ENCODE results near the gene PRR23E.

PRR23E gene

GRCh38 chr3:127237835-127238234 is 44.9 kb downstream of the PRR23E start:
- Histone ChIP-seq H3K27ac (replicated peaks) (no peak overlapping the region), H3K27me3 (ENCODE audit: insufficient read depth, poor library complexity, severe bottlenecking) (peaks cover 2% of the 10 kb centered on the region), H3K4me3 (replicated peaks; ENCODE audit: insufficient read depth, low read length) (no peak overlapping the region)
- DNase-seq (ENCODE audit: low read depth in 1 of 2, low spot score in 1 of 2), result no peak
- TF ChIP-seq POLR2AphosphoS5 (IDR thresholded peaks at IDR 0.05; ENCODE audit: low read depth) (no peak), GABPA (IDR thresholded peaks at IDR 0.05; ENCODE audit: low read depth) (no peak), CTCF (IDR thresholded peaks at IDR 0.05; ENCODE audit: insufficient read depth, low read length) (no peak)
- TF ChIP-seq, protein P1, sequence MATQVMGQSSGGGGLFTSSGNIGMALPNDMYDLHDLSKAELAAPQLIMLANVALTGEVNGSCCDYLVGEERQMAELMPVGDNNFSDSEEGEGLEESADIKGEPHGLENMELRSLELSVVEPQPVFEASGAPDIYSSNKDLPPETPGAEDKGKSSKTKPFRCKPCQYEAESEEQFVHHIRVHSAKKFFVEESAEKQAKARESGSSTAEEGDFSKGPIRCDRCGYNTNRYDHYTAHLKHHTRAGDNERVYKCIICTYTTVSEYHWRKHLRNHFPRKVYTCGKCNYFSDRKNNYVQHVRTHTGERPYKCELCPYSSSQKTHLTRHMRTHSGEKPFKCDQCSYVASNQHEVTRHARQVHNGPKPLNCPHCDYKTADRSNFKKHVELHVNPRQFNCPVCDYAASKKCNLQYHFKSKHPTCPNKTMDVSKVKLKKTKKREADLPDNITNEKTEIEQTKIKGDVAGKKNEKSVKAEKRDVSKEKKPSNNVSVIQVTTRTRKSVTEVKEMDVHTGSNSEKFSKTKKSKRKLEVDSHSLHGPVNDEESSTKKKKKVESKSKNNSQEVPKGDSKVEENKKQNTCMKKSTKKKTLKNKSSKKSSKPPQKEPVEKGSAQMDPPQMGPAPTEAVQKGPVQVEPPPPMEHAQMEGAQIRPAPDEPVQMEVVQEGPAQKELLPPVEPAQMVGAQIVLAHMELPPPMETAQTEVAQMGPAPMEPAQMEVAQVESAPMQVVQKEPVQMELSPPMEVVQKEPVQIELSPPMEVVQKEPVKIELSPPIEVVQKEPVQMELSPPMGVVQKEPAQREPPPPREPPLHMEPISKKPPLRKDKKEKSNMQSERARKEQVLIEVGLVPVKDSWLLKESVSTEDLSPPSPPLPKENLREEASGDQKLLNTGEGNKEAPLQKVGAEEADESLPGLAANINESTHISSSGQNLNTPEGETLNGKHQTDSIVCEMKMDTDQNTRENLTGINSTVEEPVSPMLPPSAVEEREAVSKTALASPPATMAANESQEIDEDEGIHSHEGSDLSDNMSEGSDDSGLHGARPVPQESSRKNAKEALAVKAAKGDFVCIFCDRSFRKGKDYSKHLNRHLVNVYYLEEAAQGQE (IDR thresholded peaks at IDR 0.05; ENCODE audit: insufficient replicate concordance, low read depth), result no peak

DNA sequence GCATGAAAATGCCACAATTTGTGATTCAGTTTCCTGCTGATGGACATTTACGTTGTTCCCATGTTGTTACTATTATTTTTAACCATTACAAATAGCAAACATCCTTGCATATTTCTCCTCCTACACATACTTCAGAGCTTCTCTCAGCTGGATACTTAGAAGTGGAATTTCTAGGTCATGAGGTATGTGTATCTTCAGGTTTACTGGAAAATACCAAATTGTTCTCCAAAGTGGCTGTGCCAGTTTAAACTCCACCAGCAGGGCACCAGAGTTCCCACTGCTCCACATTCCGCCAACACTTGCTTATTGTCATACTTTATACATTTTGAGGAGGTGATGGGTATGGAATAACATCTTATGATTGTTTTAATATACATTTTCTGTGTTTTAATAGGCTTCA is 45.7 kb downstream of the PRR23E start:
- H3K4me3 ChIP-seq (replicated peaks; ENCODE audit: insufficient read depth, low read length), result no peak overlapping the region
- H3K27me3 ChIP-seq (ENCODE audit: insufficient read depth, poor library complexity, severe bottlenecking), result peaks cover 2% of the 10 kb centered on the region
- no peak for TF ChIP-seq GABPA (IDR thresholded peaks at IDR 0.05; ENCODE audit: low read depth)
- TF ChIP-seq POLR2AphosphoS5 (IDR thresholded peaks at IDR 0.05; ENCODE audit: low read depth), result no peak
- no peak for TF ChIP-seq SPI1 (IDR thresholded peaks at IDR 0.05; ENCODE audit: borderline replicate concordance, low read depth)
- TF ChIP-seq, protein P1 (IDR thresholded peaks at IDR 0.05; ENCODE audit: insufficient replicate concordance, low read depth), result no peak
- TF ChIP-seq CTCF (IDR thresholded peaks at IDR 0.05; ENCODE audit: insufficient read depth, low read length), result no peak
- no peak overlapping the region for H3K27ac ChIP-seq (replicated peaks)
- DNase-seq (ENCODE audit: low read depth in 1 of 2, low spot score in 1 of 2), result no peak

GRCh38 chr3:127247292-127247691 is 54.4 kb downstream of the PRR23E start:
- no peaks in the 10 kb centered on the region for H3K27me3 ChIP-seq (ENCODE audit: insufficient read depth, poor library complexity, severe bottlenecking)
- DNase-seq (ENCODE audit: low read depth in 1 of 2, low spot score in 1 of 2), result no peak
- no peak overlapping the region for H3K27ac ChIP-seq (replicated peaks)
- TF ChIP-seq, protein P1 (IDR thresholded peaks at IDR 0.05; ENCODE audit: insufficient replicate concordance, low read depth), result no peak
- TF ChIP-seq CTCF (IDR thresholded peaks at IDR 0.05; ENCODE audit: insufficient read depth, low read length), result no peak
- no peak for TF ChIP-seq SPI1 (IDR thresholded peaks at IDR 0.05; ENCODE audit: borderline replicate concordance, low read depth)
- no peak for TF ChIP-seq GABPA (IDR thresholded peaks at IDR 0.05; ENCODE audit: low read depth)
- no peak for TF ChIP-seq POLR2AphosphoS5 (IDR thresholded peaks at IDR 0.05; ENCODE audit: low read depth)
- H3K4me3 ChIP-seq (replicated peaks; ENCODE audit: insufficient read depth, low read length), result no peak overlapping the region
